ENCODE results near the gene PCBD1. TPM values are rescaled to one million over a fixed set of nuclear protein-coding genes. Genes with fewer than 3 reads are reported as not detected.
"Not testable (repeated sequence)": the region's sequence is repeated elsewhere in the genome, so short reads cannot be mapped to it uniquely, and the experiment has no call there.

The PCBD1 gene
- polyA plus RNA-seq, 1 donor, result 75.7 TPM

- not testable (repeated sequence) for DNase-seq
These were observed 26.7 kb downstream of the PCBD1 start for GRCh38 chr10:70861495-70862197.

DNA sequence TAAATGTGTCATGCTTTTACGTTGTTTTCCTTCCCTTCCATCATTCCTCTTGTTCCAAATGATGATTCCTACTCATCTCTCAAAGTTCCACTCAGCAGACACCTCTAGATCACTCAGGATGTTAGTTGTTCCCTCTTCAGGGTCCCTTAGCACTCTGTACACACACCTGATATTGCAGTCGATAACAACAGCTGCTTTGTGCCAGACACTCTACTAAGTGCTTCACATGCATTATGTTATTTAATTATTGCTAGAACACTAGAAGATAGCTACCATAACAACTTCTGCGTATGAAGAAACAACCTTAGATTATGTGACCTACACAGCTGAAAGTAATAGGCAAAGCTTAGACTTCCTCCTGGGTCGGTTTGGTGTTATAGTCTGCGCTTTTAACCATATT, 29.6 kb downstream of the PCBD1 start:
- no peak for DNase-seq

DNA sequence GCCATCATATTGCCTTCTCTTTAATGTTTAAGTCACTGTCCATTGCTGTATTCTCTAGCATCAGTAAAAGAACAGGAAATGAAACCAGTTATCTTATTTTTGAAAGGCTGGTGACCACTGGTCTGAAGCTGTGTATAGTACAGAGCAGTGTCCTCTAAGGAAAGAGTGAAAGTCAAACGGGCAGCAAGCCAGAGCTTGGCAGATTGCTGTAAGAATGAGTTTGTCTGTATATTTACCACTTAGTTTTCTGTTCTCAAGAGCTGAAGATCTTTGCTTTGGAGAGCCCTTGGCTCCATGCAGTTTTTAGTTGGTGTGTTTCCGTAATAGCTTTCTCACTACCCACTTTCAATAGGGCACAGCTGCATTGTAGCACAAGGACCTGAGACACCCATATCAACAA, 31.9 kb downstream of the PCBD1 start:
- DNase-seq, result no peak

DNA sequence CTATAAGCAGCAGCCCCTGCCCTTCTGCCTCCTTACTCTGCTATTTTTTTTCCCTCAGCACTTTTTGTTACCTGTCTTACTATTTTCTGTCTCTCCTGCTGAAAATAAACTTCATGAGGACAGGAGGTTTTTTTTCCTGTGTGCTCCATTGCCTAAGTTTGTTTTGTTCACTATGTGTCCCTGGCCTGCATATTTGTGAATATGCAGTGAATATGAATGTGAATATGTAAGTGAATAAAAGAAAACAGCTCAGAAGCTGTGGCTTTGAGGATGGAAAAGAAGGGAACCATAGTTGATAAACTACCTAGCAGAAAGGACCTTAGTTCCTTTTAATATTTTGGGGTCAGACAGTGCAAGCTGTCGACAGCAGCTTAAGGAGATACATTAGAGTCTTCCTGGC, 34.9 kb downstream of the PCBD1 start:
- DNase-seq, result no peak

DNA sequence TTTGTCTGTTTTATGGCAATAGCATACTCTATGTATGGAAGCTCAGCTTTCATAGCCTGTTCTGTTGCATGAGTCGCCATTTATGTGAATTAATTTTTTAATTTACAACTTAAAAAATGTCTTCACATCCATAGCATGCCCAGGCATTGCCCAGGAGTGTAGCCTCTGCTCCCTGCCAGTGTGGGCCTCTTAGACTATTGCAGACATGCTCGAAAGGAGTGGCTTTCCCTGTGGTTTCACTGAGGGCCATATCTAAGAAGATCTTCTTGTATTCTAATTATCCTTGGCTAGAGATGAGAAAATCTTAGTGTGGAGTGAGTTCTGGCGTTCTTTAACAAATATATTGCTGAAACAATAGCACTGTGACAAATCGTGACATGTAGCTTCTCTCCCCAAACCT, 35.3 kb downstream of the PCBD1 start:
- no peak for DNase-seq

DNA sequence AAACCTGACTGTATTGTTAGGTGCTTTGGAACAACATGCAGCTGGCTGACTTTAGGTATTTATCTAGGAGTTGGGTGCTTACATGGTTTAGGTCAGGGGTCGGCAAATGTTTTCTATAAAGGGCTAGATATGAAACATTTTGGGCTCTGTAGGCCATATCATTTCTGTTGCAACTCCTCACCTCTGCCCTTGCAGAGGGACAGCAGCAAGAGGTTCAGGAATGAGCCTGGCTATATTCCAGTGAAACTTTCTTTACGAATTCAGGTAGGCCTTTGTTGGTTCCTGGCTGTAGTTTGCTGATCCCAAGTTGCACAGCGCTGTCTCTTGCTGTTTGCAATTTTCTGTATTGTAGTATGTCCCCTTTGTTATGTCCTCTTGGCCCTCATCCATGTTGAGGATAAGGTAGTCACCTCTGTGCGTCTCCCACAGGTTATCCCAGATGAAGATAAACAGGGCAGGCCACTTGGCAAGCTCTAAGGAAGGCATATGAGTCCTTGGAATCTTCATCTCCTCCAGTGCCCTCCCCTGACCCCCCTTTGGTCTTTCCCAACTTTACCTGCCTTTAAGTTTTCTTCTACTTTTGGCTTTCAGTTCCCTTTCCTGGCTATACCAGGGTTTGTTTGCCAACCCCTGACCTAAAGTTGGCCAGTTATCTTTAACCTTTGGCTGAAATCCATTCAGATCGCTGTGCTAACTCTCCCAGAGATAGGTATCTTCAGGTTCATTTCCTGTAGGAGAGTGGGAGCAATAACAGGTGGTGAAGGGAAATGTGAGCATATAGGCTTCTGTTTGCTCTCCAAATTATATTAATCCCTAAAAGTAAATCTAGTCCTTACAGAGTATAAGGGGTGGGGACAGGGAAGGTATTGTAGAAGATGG, 36.5 kb downstream of the PCBD1 start:
- DNase-seq, result no peak

DNA sequence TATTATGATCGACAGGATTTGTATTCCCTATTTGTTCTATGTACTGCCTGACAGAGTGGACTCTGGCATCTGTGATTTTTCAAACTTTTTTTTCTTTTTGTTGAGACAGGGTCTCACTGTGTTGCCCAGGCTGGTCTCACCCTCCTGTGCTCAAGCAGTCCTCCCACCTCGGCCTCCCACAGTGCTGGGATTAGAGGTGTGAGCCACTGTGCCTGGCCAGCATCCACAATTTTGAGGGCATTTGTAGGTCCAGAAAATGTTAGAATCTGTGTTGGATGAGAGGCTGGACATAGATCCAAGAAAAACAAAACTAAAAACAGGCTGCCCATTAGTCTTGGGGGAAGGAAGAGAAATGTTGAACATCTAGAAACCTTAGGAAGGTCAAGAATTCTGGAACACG, 38.3 kb downstream of the PCBD1 start:
- DNase-seq, result no peak

DNA sequence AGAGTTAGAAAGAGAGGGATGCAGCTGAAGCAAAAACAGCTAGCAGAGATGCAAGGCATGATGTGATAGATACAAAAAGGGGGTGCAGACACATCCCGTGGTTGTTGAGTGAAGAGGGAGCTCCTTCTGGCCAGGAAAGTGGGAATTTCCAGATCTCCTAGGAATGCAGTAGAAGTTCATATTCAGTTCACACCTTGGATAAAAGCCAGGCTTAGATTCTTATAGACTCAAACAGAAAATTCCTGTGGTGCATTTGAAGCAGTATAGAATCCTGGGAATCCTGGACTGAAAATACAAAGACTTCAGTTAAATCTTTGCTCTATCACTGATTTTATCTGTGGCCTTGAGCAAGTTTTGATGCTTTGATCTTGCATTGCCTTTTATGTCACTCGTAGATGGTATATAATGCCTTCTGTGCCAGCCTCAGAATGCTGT, 38.8 kb downstream of the PCBD1 start:
- DNase-seq, result no peak

GRCh38 chr10:70847659-70848360, 40.6 kb downstream of the PCBD1 start:
- no peak for DNase-seq

GRCh38 chr10:70846795-70847194, 41.6 kb downstream of the PCBD1 start:
- no peak for DNase-seq

- DNase-seq, result no peak
These were observed 42.5 kb downstream of the PCBD1 start for GRCh38 chr10:70845816-70846215.

- no peak for DNase-seq
These were observed 43.1 kb downstream of the PCBD1 start for GRCh38 chr10:70845256-70845655.

DNA sequence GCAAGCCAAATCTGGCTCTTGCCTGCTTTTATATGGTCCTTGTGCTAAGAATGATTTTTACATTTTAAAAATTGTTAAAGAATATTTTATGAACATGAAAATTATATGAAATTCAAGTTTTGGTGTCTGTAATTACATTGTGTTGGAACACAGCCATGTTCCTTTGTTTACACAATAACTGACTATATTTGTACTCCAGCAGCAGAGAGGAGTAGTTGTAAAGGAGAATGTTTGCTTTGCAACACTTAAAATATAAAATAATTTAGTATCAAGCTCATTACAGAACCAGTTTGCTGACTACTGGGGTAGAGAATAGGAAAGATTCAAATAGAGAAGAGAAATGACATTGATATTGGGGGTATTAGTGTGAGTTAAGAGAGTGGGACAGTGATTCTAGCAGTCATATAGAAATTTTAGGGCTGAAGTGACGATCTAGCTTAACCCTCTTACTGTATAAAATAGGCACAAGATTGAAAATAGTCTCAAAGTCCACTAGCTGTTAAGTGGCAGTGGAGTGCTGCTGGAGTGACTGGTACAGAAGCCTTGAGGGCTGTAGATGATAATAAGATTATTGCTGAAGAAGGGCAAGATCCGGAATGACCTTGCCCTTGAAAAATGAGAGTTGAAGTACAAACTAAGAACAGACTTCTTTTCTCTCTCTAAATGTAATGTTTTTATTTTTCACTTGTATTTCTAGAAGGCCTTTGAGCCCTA, 44.4 kb downstream of the PCBD1 start:
- DNase-seq, result no peak

DNA sequence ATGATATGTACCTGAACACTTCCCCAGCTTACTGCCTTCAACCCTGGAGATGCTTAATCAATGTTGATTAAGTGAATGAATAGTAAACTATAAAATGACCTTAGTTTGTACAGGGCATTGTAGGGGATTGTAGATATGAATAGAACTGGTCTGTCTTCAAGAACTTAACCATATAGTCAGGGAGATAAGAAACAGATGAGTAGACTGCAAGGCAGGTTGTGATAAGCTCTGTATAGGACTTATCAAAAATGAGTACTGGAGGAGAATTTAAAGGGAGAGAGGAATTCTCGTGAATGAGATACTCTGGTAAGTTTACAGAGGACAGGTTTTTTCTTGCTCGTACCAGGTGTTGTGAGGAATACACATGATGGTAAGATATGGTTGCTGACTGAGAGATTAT, 45.0 kb downstream of the PCBD1 start:
- DNase-seq, result no peak

GRCh38 chr10:70840836-70841235, 47.5 kb downstream of the PCBD1 start:
- DNase-seq, result no peak

GRCh38 chr10:70838270-70838805, 50.0 kb downstream of the PCBD1 start:
- no peak for DNase-seq

DNA sequence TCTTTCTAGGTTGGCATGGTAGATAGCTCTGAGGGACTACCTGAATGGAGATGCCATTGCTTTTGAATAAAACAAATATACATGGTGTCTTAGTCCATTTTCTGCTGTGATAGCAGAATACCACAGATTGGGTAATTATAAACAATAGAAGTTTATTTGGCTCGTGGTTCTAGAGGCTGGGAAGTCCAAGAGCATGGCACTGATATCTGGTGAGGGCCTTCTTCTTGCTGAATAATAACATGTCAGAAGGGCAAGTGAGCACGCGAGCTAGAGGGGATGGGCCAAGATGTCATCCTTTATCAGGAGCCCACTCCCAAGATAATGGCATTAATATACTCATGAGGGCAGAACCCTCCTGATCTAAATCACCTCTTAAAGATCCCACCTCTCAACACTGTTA, 50.7 kb downstream of the PCBD1 start:
- no peak for DNase-seq

- DNase-seq, result no peak
These were observed 52.0 kb downstream of the PCBD1 start for GRCh38 chr10:70836319-70836718.

- no peak for DNase-seq
These were observed 53.8 kb downstream of the PCBD1 start for GRCh38 chr10:70834441-70835151.

DNA sequence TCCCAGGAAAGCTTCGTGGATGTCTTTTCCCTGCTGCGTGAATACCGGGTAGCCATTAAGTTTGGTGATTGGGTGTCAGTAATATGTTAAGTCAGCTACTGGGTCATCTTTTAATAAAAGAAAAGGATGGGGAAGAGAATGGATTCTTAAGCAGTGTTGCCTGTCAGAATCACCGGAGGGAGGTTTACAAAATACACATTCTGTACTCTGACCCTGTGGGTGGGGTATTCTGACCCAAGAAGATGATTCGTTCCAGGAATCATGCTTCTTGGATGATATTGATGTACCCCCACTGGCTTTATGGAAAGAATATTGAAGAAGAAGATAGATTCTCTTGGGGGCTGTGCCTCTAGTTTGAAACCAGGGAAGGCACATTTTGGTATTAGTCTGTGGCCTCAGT, 54.3 kb downstream of the PCBD1 start:
- no peak for DNase-seq

- no peak for DNase-seq
These were observed 54.8 kb downstream of the PCBD1 start for GRCh38 chr10:70833601-70834000.
